H1 (cell line): ENCODE results near the gene CDC42EP1.

Experiments
- EGR1 ChIP-seq: IDR thresholded peaks from 2 replicates; pipeline ENCODE4 v1.6.1; 2011; ENCODE audit warnings: low read depth, low read length, borderline replicate concordance
- FOSL1 ChIP-seq: IDR thresholded peaks from 2 replicates; pipeline ENCODE4 v1.6.1; 2011; ENCODE audit warnings: mild to moderate bottlenecking, low read depth, low read length, moderate library complexity; ENCODE audit not compliant: insufficient read depth
- GABPA ChIP-seq: IDR thresholded peaks from 2 replicates; pipeline ENCODE4 v1.6.1; 2011; ENCODE audit warnings: mild to moderate bottlenecking, low read length, moderate library complexity, borderline replicate concordance; ENCODE audit not compliant: insufficient read depth
- MAFK ChIP-seq: IDR thresholded peaks from 2 replicates; pipeline ENCODE4 v1.6.1; 2012; ENCODE audit warnings: low read depth, mild to moderate bottlenecking, improper control_type of control experiment, low read length
- POLR2A ChIP-seq, 2 experiments: IDR thresholded peaks; 1 replicate in 1 of 2; 2 replicates in 1 of 2; pipeline ENCODE4 v1.6.1; 2011; ENCODE audit warnings: low read depth in 2 of 2, low read length in 2 of 2, mild to moderate bottlenecking in 2 of 2; ENCODE audit errors: control extremely low read depth in 1 of 2
- TAF1 ChIP-seq: IDR thresholded peaks from 2 replicates; pipeline ENCODE4 v1.6.1; 2011; ENCODE audit warnings: mild to moderate bottlenecking, low read depth, low read length
- YY1 ChIP-seq: IDR thresholded peaks from 2 replicates; pipeline ENCODE4 v1.6.1; 2011; ENCODE audit warnings: low read depth, mild to moderate bottlenecking, low read length
- TF ChIP-seq, protein P1 (sequence below): IDR thresholded peaks from 2 replicates; pipeline ENCODE4 v1.6.1; 2012; ENCODE audit warnings: inconsistent platforms
- TF ChIP-seq, protein P2 (sequence below), 3 experiments: IDR thresholded peaks; 1 replicate in 2 of 3; 2 replicates in 1 of 3; pipeline versions ENCODE4 v1.5.1 to v1.6.1; 2011; ENCODE audit warnings: low read length in 3 of 3, mild to moderate bottlenecking in 3 of 3, inconsistent platforms in 2 of 3, low read depth in 1 of 3, moderate library complexity in 1 of 3; ENCODE audit not compliant: insufficient read depth in 1 of 3; ENCODE audit errors: control extremely low read depth in 1 of 3

- TF ChIP-seq YY1 (no peak), GABPA (no peak), FOSL1 (no peak), POLR2A (IDR thresholded peaks at IDR 0.05; ENCODE audit: control extremely low read depth in 1 of 2, low read depth in 2 of 2, low read length in 2 of 2) (no peak), TAF1 (no peak), EGR1 (no peak), MAFK (no peak)
- TF ChIP-seq, protein P1, sequence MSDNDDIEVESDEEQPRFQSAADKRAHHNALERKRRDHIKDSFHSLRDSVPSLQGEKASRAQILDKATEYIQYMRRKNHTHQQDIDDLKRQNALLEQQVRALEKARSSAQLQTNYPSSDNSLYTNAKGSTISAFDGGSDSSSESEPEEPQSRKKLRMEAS, result no peak
- TF ChIP-seq, protein P2, sequence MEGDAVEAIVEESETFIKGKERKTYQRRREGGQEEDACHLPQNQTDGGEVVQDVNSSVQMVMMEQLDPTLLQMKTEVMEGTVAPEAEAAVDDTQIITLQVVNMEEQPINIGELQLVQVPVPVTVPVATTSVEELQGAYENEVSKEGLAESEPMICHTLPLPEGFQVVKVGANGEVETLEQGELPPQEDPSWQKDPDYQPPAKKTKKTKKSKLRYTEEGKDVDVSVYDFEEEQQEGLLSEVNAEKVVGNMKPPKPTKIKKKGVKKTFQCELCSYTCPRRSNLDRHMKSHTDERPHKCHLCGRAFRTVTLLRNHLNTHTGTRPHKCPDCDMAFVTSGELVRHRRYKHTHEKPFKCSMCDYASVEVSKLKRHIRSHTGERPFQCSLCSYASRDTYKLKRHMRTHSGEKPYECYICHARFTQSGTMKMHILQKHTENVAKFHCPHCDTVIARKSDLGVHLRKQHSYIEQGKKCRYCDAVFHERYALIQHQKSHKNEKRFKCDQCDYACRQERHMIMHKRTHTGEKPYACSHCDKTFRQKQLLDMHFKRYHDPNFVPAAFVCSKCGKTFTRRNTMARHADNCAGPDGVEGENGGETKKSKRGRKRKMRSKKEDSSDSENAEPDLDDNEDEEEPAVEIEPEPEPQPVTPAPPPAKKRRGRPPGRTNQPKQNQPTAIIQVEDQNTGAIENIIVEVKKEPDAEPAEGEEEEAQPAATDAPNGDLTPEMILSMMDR (IDR thresholded peaks at IDR 0.05; ENCODE audit: control extremely low read depth in 1 of 3, insufficient read depth in 1 of 3, low read depth in 1 of 3, low read length in 3 of 3), result no peak
Measured at GRCh38 chr22:37566329-37566837, 6.1 kb downstream of the CDC42EP1 start.
